Ishikawa (cell line): ENCODE results near the gene MMP15.

Experiments used
- EGR1 ChIP-seq: IDR thresholded peaks from 2 replicates; pipeline ENCODE4 v1.6.1; 2012
- RAD21 ChIP-seq: IDR thresholded peaks from 2 replicates; pipeline ENCODE4 v1.6.1; 2012; ENCODE audit warnings: low read depth

DNA sequence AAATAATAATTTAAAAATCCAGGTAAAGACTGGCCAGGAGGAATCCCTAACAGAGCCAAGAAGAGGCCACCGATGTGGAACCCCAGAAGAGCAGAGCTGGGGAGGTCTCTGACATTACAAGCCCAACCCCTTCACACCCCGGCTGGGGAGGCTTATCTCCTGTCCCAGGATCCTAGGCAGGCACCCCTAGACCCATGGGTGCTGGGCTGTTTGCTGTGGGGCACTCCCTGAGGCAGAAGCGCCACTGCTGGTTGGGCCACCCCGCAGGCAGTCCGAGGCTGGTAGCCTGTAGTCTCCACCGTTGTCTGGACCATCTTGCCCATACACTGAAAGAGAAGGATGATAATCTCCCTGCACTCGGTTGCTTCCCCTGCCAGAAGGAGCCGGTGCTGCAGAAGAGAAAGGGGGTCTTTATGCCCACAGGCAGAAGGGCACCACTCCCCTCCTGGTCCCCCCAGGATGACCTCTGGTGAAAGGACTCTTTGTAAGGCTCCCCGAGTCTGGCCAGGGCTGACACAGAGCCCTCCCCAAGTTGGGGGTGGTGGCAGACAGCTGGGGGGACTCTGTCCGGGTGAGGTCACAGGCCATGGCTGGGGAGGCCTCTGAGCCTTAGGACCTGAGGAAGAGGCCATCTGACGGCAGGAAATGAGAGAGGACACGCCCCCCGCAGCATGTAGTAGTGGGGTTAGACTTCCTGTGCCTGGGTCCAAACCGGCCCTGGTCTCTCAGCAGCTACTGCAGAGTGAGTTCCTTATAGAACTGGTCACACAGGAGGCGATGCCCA is 69.4 kb downstream of the MMP15 start:
- TF ChIP-seq RAD21 (no peak), EGR1 (no peak)
